HepG2 (cell line): ENCODE results near the gene DMTF1. TPM values are rescaled to one million over a fixed set of nuclear protein-coding genes. Genes with fewer than 3 reads are reported as not detected.

ENCODE experiments used
- ARHGAP35 ChIP-seq: sonication (generic); formaldehyde crosslinking; IDR thresholded peaks from 2 replicates; pipeline ENCODE4 v1.9.0; 2022; ENCODE audit warnings: mild to moderate bottlenecking, inconsistent platforms, moderate library complexity, missing genetic modification reagents, borderline replicate concordance
- ESRRA ChIP-seq: sonication (generic); formaldehyde crosslinking; IDR thresholded peaks from 2 replicates; pipeline ENCODE4 v1.5.1; 2020; ENCODE audit warnings: mild to moderate bottlenecking, low read depth, missing genetic modification reagents
- MIER3 ChIP-seq: IDR thresholded peaks from 2 replicates; pipeline ENCODE4 v1.6.1; 2016; ENCODE audit warnings: missing compliant biosample characterization, borderline replicate concordance
- MYPOP ChIP-seq: sonication (generic); formaldehyde crosslinking; IDR thresholded peaks from 2 replicates; pipeline ENCODE4 v1.8.1; 2023; ENCODE audit warnings: mild to moderate bottlenecking, moderate library complexity, missing genetic modification reagents
- NFE2L2 ChIP-seq: fragments of 150-350 bp; IDR thresholded peaks from 2 replicates; pipeline ENCODE4 v1.6.1; 2014; ENCODE audit warnings: low read length
- NONO ChIP-seq, 2 experiments: fragments of 450-650 bp in 1 of 2; sonication (generic) in 1 of 2; formaldehyde crosslinking in 1 of 2; IDR thresholded peaks in 1 of 2; conservative IDR thresholded peaks in 1 of 2; 2 replicates each; pipeline versions ENCODE4 v1.6.1 to v1.8.0; 2017 to 2022; ENCODE audit warnings: mild to moderate bottlenecking in 1 of 2, missing genetic modification reagents in 1 of 2, moderate library complexity in 1 of 2
- REPIN1 ChIP-seq: sonication (generic); formaldehyde crosslinking; IDR thresholded peaks from 2 replicates; pipeline ENCODE4 v1.8.0; 2022; ENCODE audit warnings: missing genetic modification reagents, low read depth, mild to moderate bottlenecking, borderline replicate concordance
- RFX1 ChIP-seq: fragments of 450-650 bp; IDR thresholded peaks from 2 replicates; pipeline ENCODE4 v1.6.1; 2017
- SP140L ChIP-seq: sonication (generic); formaldehyde crosslinking; IDR thresholded peaks from 2 replicates; pipeline ENCODE4 v1.4.0; 2020; ENCODE audit warnings: missing genetic modification reagents, borderline replicate concordance
- TBX3 ChIP-seq: fragments of 450-650 bp; IDR thresholded peaks from 2 replicates; pipeline ENCODE4 v1.6.1; 2017; ENCODE audit warnings: antibody characterized with exemption, mild to moderate bottlenecking, inconsistent platforms, borderline replicate concordance
- TEAD2 ChIP-seq: sonication (generic); formaldehyde crosslinking; IDR thresholded peaks from 2 replicates; pipeline ENCODE4 v1.9.0; 2021; ENCODE audit warnings: missing genetic modification reagents
- TRIM24 ChIP-seq: sonication (generic); formaldehyde crosslinking; IDR thresholded peaks from 2 replicates; pipeline ENCODE4 v1.8.0; 2022; ENCODE audit warnings: mild to moderate bottlenecking, missing genetic modification reagents
- ZNF12 ChIP-seq: sonication (generic); formaldehyde crosslinking; IDR thresholded peaks from 2 replicates; pipeline ENCODE4 v1.5.0; 2020; ENCODE audit warnings: missing genetic modification reagents
- ZNF607 ChIP-seq: sonication (generic); formaldehyde crosslinking; IDR thresholded peaks from 2 replicates; pipeline ENCODE4 v1.5.1; 2020; ENCODE audit warnings: missing genetic modification reagents, mild to moderate bottlenecking, borderline replicate concordance
- ZNF737 ChIP-seq: sonication (generic); formaldehyde crosslinking; IDR thresholded peaks from 2 replicates; pipeline ENCODE4 v1.5.0; 2020; ENCODE audit warnings: missing genetic modification reagents, mild to moderate bottlenecking, borderline replicate concordance
- ZNF768 ChIP-seq: sonication (generic); formaldehyde crosslinking; IDR thresholded peaks from 2 replicates; pipeline ENCODE4 v1.4.0; 2020; ENCODE audit warnings: missing genetic modification reagents
- ZNF83 ChIP-seq: sonication (generic); formaldehyde crosslinking; IDR thresholded peaks from 2 replicates; pipeline ENCODE4 v1.4.0; 2020; ENCODE audit warnings: missing genetic modification reagents, mild to moderate bottlenecking, borderline replicate concordance
- polyA plus RNA-seq, 8 experiments: library from polyadenylated mRNA; depleted of rRNA in 3 of 8; stranded (reverse) in 7 of 8; unstranded in 1 of 8; fragments of >200 nt; fragmentation: Illumina TruSeq in 4 of 8; extraction: Trizol in 4 of 8; gene quantifications; 2 replicates each; pipeline versions ENCODE4 v1.2.1 to v1.2.3, GENCODE V29; 2011 to 2016; ENCODE audit warnings: low read depth in 4 of 8, missing spikeins in 1 of 8, mixed read lengths in 1 of 8; ENCODE audit not compliant: insufficient read depth in 1 of 8
- total RNA-seq, 5 experiments: library from RNA; depleted of rRNA; stranded (reverse); fragments of >200 nt; fragmentation: Illumina TruSeq; extraction: Trizol; gene quantifications; 2 replicates each; pipeline ENCODE4 v1.2.3, GENCODE V29; 2016; ENCODE audit warnings: low read depth in 1 of 5
- TF ChIP-seq, protein P1 (sequence below): IDR thresholded peaks from 2 replicates; pipeline ENCODE4 v1.6.1; 2016; ENCODE audit warnings: missing biosample characterization, missing genetic modification reagents, low read depth
- TF ChIP-seq, protein P2 (sequence below): sonication (generic); formaldehyde crosslinking; IDR thresholded peaks from 2 replicates; pipeline ENCODE4 v1.5.1; 2020; ENCODE audit warnings: missing genetic modification reagents, mild to moderate bottlenecking, borderline replicate concordance
- TF ChIP-seq, protein P3 (sequence below): sonication (generic); formaldehyde crosslinking; IDR thresholded peaks from 2 replicates; pipeline ENCODE4 v1.5.0; 2020; ENCODE audit warnings: mild to moderate bottlenecking, missing genetic modification reagents

DMTF1 gene
- total and polyA plus RNA-seq, 2 of the 13 experiments (the other 11 are each of a cell fraction or from before 2014, with no cell fraction given), result 45.8 to 132 TPM

- no peak for TF ChIP-seq TBX3
- TF ChIP-seq NONO (IDR thresholded peaks at IDR 0.05), result no peak
- TF ChIP-seq NONO (CRISPR knock-in tag; conservative IDR thresholded peaks at IDR 0.05), result peak; percentile 64; the same call in 1 of the 2 replicates
- 0 out of 2 replicates have a peak, but pooled peaks have one; percentile 24 for TF ChIP-seq ZNF83 (CRISPR knock-in tag)
- no peak for TF ChIP-seq NFE2L2
- TF ChIP-seq ARHGAP35 (CRISPR knock-in tag), result no peak; the same call in 1 of the 2 replicates
- TF ChIP-seq, protein P1, sequence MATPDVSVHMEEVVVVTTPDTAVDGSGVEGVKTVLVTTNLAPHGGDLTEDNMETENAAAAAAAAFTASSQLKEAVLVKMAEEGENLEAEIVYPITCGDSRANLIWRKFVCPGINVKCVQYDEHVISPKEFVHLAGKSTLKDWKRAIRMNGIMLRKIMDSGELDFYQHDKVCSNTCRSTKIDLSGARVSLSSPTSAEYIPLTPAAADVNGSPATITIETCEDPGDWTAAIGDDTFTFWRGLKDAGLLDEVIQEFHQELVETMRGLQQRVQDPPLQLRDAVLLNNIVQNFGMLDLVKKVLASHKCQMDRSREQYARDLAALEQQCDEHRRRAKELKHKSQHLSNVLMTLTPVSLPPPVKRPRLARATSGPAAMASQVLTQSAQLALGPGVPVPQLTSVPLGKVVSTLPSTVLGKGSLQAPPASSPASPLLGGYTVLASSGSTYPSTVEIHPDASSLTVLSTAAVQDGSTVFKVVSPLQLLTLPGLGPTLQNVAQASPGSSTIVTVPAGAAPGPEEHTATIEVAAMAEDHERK (CRISPR knock-in tag), result no peak
- no peak for TF ChIP-seq ESRRA (CRISPR knock-in tag)
- TF ChIP-seq, protein P2, sequence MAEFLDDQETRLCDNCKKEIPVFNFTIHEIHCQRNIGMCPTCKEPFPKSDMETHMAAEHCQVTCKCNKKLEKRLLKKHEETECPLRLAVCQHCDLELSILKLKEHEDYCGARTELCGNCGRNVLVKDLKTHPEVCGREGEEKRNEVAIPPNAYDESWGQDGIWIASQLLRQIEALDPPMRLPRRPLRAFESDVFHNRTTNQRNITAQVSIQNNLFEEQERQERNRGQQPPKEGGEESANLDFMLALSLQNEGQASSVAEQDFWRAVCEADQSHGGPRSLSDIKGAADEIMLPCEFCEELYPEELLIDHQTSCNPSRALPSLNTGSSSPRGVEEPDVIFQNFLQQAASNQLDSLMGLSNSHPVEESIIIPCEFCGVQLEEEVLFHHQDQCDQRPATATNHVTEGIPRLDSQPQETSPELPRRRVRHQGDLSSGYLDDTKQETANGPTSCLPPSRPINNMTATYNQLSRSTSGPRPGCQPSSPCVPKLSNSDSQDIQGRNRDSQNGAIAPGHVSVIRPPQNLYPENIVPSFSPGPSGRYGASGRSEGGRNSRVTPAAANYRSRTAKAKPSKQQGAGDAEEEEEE (CRISPR knock-in tag), result no peak
- no peak for TF ChIP-seq TEAD2
- peak; percentile 50; the same call in 1 of the 2 replicates for TF ChIP-seq ZNF768 (CRISPR knock-in tag)
- no peak; the same call in none of the 2 replicates for TF ChIP-seq REPIN1 (CRISPR knock-in tag)
- no peak for TF ChIP-seq TRIM24 (CRISPR knock-in tag)
- peak; percentile 87 for TF ChIP-seq MYPOP
- no peak for TF ChIP-seq ZNF607 (CRISPR knock-in tag)
- no peak for TF ChIP-seq ZNF737
- no peak for TF ChIP-seq SP140L (CRISPR knock-in tag)
- TF ChIP-seq, protein P3, sequence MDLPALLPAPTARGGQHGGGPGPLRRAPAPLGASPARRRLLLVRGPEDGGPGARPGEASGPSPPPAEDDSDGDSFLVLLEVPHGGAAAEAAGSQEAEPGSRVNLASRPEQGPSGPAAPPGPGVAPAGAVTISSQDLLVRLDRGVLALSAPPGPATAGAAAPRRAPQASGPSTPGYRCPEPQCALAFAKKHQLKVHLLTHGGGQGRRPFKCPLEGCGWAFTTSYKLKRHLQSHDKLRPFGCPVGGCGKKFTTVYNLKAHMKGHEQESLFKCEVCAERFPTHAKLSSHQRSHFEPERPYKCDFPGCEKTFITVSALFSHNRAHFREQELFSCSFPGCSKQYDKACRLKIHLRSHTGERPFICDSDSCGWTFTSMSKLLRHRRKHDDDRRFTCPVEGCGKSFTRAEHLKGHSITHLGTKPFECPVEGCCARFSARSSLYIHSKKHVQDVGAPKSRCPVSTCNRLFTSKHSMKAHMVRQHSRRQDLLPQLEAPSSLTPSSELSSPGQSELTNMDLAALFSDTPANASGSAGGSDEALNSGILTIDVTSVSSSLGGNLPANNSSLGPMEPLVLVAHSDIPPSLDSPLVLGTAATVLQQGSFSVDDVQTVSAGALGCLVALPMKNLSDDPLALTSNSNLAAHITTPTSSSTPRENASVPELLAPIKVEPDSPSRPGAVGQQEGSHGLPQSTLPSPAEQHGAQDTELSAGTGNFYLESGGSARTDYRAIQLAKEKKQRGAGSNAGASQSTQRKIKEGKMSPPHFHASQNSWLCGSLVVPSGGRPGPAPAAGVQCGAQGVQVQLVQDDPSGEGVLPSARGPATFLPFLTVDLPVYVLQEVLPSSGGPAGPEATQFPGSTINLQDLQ (CRISPR knock-in tag), result no peak
- TF ChIP-seq RFX1, result no peak
- TF ChIP-seq ZNF12 (CRISPR knock-in tag), result no peak
- TF ChIP-seq MIER3 (CRISPR knock-in tag), result no peak
Observed at GRCh38 chr7:87220026-87220733, 67.9 kb downstream of the DMTF1 start (continued).
